Esophagus muscularis mucosa (tissue), 4 donors: Measurements from ENCODE around the gene ARHGAP12. TPM values are rescaled to one million over a fixed set of nuclear protein-coding genes. Genes with fewer than 3 reads are reported as not detected.

Experiments used
- DNase-seq: peaks from one replicate; pipeline ENCODE4 v3.0.0-alpha.2; 2017; ENCODE audit errors: extremely low spot score
- H3K27ac ChIP-seq, 4 donors: fragments of 200-600 bp; sonication (generic); replicated peaks in 1 of 4; 1 replicate in 3 of 4; 2 replicates in 1 of 4; pipeline ENCODE4 v1.5.1; 2016 to 2019; ENCODE audit warnings: mild to moderate bottlenecking in 1 of 4
- H3K27me3 ChIP-seq, 4 donors: fragments of 200-600 bp; sonication (generic); one replicate each; pipeline versions ENCODE4 v1.5.1 to v1.6.0; 2016 to 2019
- H3K36me3 ChIP-seq, 4 donors: fragments of 200-600 bp; sonication (generic); one replicate each; pipeline ENCODE4 v1.5.1; 2016 to 2019
- H3K4me1 ChIP-seq, 4 donors: fragments of 200-600 bp; sonication (generic); one replicate each; pipeline ENCODE4 v1.5.1; 2016 to 2019
- H3K4me3 ChIP-seq, 4 donors: fragments of 200-600 bp; sonication (generic); 1 replicate in 2 of 4; 2 replicates in 2 of 4; pipeline ENCODE4 v1.5.1; 2016 to 2019; ENCODE audit warnings: mild to moderate bottlenecking in 4 of 4, moderate library complexity in 1 of 4
- H3K9me3 ChIP-seq, 4 donors: fragments of 200-600 bp; sonication (generic); 1 replicate in 3 of 4; 2 replicates in 1 of 4; pipeline ENCODE4 v1.5.1; 2016 to 2019
- EP300 ChIP-seq: sonication (generic); formaldehyde crosslinking; IDR thresholded peaks from one replicate; pipeline ENCODE4 v1.6.1; 2017; ENCODE audit warnings: antibody characterized with exemption
- POLR2A ChIP-seq: fragments of 450-650 bp; IDR thresholded peaks from one replicate; pipeline ENCODE4 v1.6.1; 2017; ENCODE audit warnings: antibody characterized with exemption, moderate library complexity, mild to moderate bottlenecking, low read depth
- POLR2AphosphoS5 ChIP-seq, 2 donors: sonication (generic); formaldehyde crosslinking; IDR thresholded peaks; one replicate each; pipeline ENCODE4 v1.6.1; 2017; ENCODE audit warnings: antibody characterized with exemption in 2 of 2
- WGBS: methylation state at CpG from one replicate; pipeline ENCODE4 v1.1.5; 2018; 5-methylcytosine and 5-hydroxymethylcytosine counted together
- intact Hi-C: fragments of 100-400 bp; cut with DNase I; formaldehyde crosslinking; loops from one replicate; pipeline ENCODE4 v1.15.1; 2023
- total RNA-seq, 4 donors: library from RNA; depleted of rRNA; stranded (reverse); fragments of >200 nt; gene quantifications; one replicate each; pipeline versions ENCODE4 v1.1.0 to v1.2.1, GENCODE V29; 2016
- TF ChIP-seq, protein P1 (sequence below), 3 experiments: fragments of 200-600 bp in 2 of 3; fragments of 450-650 bp in 1 of 3; sonication (generic) in 2 of 3; IDR thresholded peaks; one replicate each; pipeline ENCODE4 v1.5.1; 2017 to 2019; ENCODE audit warnings: antibody characterized with exemption in 3 of 3, mild to moderate bottlenecking in 2 of 3, moderate library complexity in 1 of 3

ARHGAP12 gene
- total RNA-seq, 4 donors from 2014 or later, result 25.6 to 48.2 (median 35.8) TPM

DNA sequence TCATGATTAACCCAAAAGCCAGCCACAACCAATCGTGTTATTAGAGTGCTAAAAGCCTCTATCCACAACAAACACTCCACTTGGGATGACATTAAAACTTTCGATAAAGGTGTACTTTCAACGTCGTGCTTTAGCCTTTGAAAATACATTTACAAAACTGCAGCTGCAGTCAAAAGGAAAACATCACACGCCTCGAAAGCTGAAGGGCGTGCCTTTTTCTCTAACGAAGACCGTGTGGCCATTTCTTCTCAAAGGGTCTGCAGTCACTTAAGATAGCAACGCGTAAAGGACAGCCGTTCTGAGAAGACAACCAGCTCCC lies 1.1 kb downstream of the ARHGAP12 start:
- no peak for DNase-seq
- under 1% methylated on average over 12 of the region's 12 CpGs for WGBS
- peak overlapping the region; percentile 95 to 98 (median 98) for H3K27ac ChIP-seq
- H3K4me1 ChIP-seq, result peaks cover 16 to 43% (median 41%) of the 10 kb centered on the region in 4 donors
- H3K4me3 ChIP-seq, result peak overlapping the region; percentile 75 to 94 (median 88)
- H3K9me3 ChIP-seq, result no peaks in the 10 kb centered on the region
- intact Hi-C loops, result no loop called here
- TF ChIP-seq EP300 (no peak), POLR2A (no peak), POLR2AphosphoS5 (IDR thresholded peaks at IDR 0.05) (peak in 1 of 2 donors; percentile 6)
- TF ChIP-seq, protein P1, sequence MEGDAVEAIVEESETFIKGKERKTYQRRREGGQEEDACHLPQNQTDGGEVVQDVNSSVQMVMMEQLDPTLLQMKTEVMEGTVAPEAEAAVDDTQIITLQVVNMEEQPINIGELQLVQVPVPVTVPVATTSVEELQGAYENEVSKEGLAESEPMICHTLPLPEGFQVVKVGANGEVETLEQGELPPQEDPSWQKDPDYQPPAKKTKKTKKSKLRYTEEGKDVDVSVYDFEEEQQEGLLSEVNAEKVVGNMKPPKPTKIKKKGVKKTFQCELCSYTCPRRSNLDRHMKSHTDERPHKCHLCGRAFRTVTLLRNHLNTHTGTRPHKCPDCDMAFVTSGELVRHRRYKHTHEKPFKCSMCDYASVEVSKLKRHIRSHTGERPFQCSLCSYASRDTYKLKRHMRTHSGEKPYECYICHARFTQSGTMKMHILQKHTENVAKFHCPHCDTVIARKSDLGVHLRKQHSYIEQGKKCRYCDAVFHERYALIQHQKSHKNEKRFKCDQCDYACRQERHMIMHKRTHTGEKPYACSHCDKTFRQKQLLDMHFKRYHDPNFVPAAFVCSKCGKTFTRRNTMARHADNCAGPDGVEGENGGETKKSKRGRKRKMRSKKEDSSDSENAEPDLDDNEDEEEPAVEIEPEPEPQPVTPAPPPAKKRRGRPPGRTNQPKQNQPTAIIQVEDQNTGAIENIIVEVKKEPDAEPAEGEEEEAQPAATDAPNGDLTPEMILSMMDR (IDR thresholded peaks at IDR 0.05), result no peak
- no peaks in the 10 kb centered on the region for H3K27me3 ChIP-seq
- no peaks in the 10 kb centered on the region for H3K36me3 ChIP-seq

DNA sequence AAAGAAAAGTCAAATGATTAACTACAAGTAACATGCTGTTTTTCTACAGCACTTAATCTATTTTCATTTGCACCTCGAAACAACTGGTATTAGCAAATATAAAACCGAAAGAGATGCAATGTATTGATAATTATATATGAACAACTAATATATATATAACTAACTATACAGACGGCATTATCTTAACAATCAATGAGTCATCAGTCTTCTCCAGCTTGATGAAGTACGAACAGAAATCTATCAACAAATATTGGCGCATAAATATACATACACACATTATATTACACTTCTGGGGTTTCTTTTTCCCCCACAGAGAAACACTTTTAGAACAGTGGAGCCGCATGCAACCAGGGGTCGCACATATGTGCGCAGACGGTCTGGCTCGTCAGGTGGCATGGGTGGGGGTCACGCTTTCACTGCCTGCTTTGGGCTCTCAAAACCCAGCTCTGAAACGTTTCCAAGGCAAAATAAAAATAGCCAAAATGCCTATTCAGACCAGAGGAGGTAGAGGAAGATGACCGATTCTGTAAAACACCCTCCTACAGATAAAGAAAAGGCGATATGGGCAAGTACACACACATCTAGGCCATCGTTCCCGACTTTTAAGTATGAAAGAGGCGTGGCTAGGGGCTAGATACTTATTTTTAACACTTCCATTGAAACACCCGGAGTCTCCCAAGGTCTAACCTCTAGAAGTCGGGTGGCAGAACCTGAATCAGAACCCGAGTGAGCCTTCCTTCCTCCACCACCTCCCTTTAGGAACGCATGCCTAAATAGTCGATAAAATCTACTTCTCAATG lies 1.7 kb downstream of the ARHGAP12 start:
- H3K27ac ChIP-seq, result peak overlapping the region; percentile 95 to 98 (median 98)
- no peaks in the 10 kb centered on the region for H3K9me3 ChIP-seq
- TF ChIP-seq, protein P1 (IDR thresholded peaks at IDR 0.05), result no peak
- TF ChIP-seq POLR2AphosphoS5 (IDR thresholded peaks at IDR 0.05) (no peak), POLR2A (no peak), EP300 (no peak)
- H3K4me1 ChIP-seq, result peaks cover 16 to 43% (median 41%) of the 10 kb centered on the region in 4 donors
- H3K4me3 ChIP-seq, result peak overlapping the region; percentile 75 to 94 (median 88)
- intact Hi-C loops, result no loop called here
- DNase-seq, result no peak
- no peaks in the 10 kb centered on the region for H3K36me3 ChIP-seq
- WGBS, result 31% methylated on average over 22 of the region's 22 CpGs
- no peaks in the 10 kb centered on the region for H3K27me3 ChIP-seq

DNA sequence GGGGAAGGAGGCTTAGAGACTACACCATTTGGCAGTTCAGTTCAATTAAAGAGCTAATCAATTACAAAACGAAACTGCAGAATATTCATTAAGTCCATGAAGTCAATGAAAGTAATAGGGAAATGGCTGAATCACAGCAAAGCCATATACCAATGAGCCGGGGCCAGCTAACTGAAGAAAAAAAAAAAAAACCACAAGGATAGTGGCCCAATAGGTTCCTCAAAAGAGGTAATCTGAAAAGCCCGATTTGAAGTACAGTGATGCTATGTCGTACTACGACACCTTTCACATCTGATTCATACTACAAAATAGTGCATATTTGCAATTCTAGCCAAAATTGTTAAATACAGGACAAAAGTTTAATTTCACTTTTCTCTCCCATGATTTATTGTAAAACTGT lies 2.5 kb downstream of the ARHGAP12 start:
- Histone ChIP-seq H3K9me3 (no peaks in the 10 kb centered on the region), H3K4me1 (peaks cover 16 to 50% (median 43%) of the 10 kb centered on the region in 4 donors), H3K27me3 (no peaks in the 10 kb centered on the region), H3K36me3 (no peaks in the 10 kb centered on the region), H3K27ac (peak overlapping the region in 2 of 4 donors; percentile 9 to 95), H3K4me3 (no peak overlapping the region)
- TF ChIP-seq POLR2AphosphoS5 (IDR thresholded peaks at IDR 0.05) (no peak), POLR2A (no peak), EP300 (no peak)
- TF ChIP-seq, protein P1 (IDR thresholded peaks at IDR 0.05), result no peak
- no peak for DNase-seq
- intact Hi-C loops, result no loop called here
- WGBS, result 58% methylated on average over 5 of the region's 5 CpGs

DNA sequence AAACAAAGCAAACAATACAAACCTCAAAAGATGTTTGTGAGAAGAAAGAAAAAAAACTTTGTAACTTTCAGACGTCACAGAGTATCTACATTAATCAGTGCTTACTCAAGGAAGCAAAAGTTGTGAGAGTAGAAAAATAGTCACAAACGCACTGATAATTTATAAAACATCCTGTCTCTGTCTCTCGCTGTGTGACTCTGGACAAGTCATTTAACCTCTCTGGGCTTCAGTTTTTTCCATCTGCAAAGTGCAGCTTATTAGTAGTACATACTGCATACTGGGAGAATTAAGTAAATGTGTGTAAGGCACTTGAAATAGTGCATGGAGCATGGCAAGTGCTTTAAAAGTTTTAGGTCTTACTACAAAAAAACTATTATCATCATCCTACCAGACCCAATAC lies 3.8 kb downstream of the ARHGAP12 start:
- H3K4me1 ChIP-seq, result peaks cover 6 to 40% (median 34%) of the 10 kb centered on the region in 4 donors
- DNase-seq, result no peak
- H3K27me3 ChIP-seq, result no peaks in the 10 kb centered on the region
- no peak overlapping the region for H3K27ac ChIP-seq
- TF ChIP-seq POLR2AphosphoS5 (IDR thresholded peaks at IDR 0.05), result no peak
- 60% methylated on average over 3 of the region's 3 CpGs for WGBS
- H3K9me3 ChIP-seq, result no peaks in the 10 kb centered on the region
- intact Hi-C loops, result no loop called here
- H3K4me3 ChIP-seq, result no peak overlapping the region
- no peaks in the 10 kb centered on the region for H3K36me3 ChIP-seq

DNA sequence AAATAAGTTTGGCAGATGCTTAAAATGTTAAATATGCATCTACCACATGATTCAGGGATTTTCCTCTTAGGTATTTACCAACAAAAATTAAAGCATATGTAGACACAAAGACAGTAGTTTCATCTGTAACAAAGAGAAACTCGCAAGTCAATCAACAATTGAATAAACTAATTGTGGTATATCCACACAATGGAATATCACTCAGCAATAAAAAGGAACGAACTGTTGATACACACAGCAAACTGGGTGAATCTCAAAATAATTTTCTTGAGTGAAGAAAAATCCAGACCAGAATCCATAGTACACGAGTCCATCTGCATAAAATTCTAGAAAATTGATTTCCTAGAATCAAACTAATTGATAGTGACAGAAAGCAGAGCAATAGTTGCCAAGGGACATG lies 5.2 kb downstream of the ARHGAP12 start:
- Histone ChIP-seq H3K4me1 (peaks cover 6 to 36% (median 31%) of the 10 kb centered on the region in 4 donors), H3K9me3 (no peaks in the 10 kb centered on the region), H3K27ac (no peak overlapping the region), H3K4me3 (no peak overlapping the region), H3K36me3 (no peaks in the 10 kb centered on the region), H3K27me3 (no peaks in the 10 kb centered on the region)
- 95% methylated on average over 3 of the region's 3 CpGs for WGBS
- intact Hi-C loops, result no loop called here
- DNase-seq, result no peak
- TF ChIP-seq POLR2A (no peak), POLR2AphosphoS5 (IDR thresholded peaks at IDR 0.05) (no peak), EP300 (no peak)
- TF ChIP-seq, protein P1 (IDR thresholded peaks at IDR 0.05), result no peak
